ENCODE results near the gene PRCC.
A peak's percentile ranks its signal among the peaks of the same experiment; 100 is the strongest.
"Not testable (repeated sequence)": the region's sequence is repeated elsewhere in the genome, so short reads cannot be mapped to it uniquely, and the experiment has no call there.

The PRCC gene

GRCh38 chr1:156744786-156745419 is 22.4 kb upstream of the PRCC start:
- no peak for DNase-seq

- no peak for DNase-seq
These were observed 21.5 kb upstream of the PRCC start for GRCh38 chr1:156745881-156746280.

DNA sequence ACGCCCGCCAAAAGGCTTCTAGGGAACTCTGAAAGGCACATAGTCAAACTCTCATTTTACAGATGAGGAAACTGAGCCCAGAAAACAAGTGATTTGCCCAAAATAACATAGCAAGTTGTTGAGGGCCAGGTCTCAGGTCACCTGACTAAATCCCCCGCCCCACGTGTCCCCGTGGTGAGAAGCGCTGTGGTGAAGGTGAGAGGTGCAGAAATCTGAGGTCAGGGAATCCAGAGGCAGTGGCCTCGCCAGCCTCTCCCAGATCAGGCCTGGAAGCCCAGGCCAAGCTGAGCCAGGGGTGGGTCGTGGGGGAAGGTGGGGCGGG is 21.0 kb upstream of the PRCC start:
- DNase-seq: no peak

- DNase-seq: peak; percentile 62 to 79
These were observed 20.4 kb upstream of the PRCC start for GRCh38 chr1:156746728-156747631.

DNA sequence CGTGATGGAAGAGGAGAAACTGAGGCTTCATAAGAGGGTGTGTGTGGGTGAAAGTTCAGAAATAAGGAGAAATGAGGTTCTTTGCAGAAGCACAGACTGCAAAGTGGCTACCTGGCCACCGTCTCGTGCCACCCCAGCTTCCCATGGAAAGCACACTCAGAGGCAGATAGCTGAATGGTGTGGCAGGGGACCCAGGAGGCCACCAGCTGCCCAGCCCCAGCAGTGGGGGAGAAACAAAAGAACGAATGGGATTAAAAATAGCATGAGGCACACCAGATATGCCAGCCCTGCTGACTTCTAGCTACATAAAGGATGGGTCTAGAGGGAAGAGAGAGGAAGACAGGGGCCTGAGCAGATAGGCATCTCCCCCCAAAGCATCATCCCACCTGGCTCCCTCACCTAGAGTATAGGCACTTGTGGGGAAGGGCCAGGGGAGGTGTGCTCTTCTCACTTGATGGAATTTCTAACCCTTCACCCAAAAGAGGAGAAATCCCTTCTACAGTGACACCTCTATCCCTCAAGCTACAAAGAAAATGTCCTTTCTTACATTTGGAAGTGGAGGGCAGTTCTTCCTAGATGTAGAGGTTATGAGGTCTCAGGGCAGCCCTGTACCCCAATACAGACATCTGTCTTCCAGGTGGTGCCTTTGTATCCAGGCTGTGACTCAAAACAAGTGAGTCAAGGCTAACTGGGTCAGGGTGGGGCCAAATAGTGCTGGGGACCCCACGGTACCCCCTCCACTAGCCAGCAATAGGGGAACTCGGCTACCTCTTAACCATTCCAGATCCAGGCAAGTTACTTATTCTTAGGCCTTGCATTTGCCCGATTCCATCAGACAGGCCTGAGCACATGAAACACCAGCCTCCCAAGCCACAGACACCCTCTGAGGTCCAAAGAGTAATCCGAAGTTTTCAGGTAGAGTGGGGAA is 19.3 kb upstream of the PRCC start:
- no peak for DNase-seq

GRCh38 chr1:156748670-156749418 is 18.5 kb upstream of the PRCC start:
- DNase-seq: no peak

DNA sequence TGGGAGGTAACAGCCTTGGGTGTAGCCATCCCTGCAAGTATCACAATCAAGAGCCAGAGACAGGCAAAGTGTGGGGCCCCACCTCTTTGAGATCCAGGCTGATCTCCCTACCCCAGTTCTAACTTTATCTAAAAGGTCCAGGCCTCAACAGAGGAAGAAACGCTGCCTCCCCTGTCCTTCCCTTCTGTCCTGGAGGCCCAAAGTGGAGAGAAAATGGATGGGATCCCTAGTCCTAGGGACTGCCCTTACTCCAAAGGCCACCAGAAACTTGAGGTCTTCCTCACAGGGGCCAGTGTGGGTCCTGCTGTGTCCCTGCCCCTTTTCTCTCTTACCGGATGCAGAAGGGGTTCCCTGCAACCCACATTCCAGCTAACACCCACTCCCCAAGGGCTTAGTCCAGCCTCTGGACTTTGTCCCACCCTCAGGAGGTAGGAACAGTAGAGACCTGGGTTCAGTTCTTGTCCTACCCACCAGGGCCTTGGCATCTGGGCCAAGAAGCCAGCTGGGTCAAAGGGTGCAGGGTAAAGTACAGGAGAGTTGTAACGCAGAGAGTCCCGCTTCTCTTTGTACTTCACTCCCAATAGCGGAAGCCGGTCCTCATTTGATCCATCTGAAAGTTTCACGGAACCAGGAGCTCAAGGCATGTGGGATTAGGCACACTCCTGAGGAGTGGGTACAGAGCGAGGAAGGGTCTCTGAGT is 17.8 kb upstream of the PRCC start:
- DNase-seq: no peak

GRCh38 chr1:156750191-156750672 is 17.1 kb upstream of the PRCC start:
- no peak for DNase-seq

- peak in 1 of 2 experiments; percentile 50 for DNase-seq
These were observed 16.5 kb upstream of the PRCC start for GRCh38 chr1:156750711-156751450.

GRCh38 chr1:156751451-156751756 is 15.9 kb upstream of the PRCC start, which contains the start of gene HDGF:
TSS of gene HDGF (minus strand) at chr1:156751675. CDS start at chr1:156751429, 246 bp downstream.
- DNase-seq: no peak

DNA sequence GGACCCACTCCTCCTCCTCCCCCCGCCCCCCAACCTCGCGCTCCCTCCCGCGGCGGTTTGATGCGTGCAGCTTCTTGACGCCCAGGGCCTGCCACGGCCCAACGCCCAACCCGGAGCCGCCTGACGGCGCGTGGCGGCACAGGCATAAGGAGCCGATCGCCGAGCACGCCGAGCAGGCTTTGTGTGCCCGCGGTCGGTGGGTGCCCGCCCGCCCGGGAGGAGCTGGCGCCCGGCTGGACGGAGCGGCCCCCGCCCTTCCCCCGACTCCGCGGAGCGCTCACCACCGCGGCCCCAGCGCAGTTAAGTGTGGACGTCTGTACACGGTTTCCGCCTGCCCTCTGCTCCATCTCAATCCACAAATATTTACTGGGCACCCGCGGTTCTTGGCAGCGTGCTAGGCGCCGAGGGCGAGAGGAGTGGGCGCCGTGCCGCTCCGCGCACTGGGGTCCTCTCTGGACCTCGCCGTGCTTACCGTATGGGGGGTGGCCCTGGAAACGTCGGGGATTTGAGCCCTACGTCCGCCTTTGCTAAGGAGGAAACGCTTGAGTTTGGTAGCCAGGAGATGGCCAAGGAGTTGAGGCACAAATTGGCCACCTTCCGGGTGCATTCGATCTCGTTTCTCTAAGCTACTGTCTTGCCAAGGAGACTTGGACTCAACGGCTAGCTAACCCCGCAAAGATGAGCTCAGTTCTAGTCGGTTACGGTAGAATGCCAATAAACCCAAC is 15.4 kb upstream of the PRCC start:
- peak; percentile 84 to 98 for DNase-seq

GRCh38 chr1:156752843-156753482 is 14.4 kb upstream of the PRCC start:
- DNase-seq: no peak

DNA sequence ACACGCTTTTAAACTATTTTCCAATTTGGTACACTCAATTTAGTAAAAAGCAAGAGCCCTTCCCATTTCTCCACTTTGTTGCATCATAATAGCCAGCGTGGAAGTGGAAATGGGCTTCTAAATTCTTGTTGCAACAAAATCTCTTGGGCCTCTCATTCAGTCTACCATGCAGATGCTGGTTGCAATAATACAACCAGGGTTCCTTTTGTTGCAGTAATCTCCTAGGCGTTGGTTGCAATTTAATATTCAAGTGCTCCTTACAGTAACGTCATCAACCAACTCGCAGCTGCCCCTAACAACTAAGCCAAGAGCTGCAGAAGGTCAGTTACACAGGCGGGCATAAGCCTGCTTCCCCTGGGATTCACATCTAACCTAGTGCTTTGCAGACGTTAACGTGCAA is 13.1 kb upstream of the PRCC start:
- no peak for DNase-seq

DNA sequence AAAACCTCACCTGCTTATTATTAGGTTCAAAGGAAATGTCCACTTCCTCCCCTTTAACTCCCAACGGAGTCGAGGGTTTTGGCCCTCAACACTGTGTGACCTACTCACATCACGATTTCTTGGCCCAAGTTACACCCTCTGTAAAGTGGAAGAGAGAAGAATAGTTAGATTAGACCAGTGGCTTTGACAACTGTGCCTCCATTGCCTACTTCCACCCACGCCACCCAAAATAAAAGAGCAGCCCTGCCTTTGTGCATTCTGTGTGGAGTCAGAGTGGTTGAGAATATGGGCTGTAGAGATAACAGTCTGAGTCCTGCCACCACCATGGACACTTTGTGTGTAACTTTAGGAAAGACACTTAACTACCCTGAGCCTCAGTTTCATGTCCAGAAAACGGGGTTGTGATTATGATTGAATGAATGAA is 11.8 kb upstream of the PRCC start:
- no peak for DNase-seq

DNA sequence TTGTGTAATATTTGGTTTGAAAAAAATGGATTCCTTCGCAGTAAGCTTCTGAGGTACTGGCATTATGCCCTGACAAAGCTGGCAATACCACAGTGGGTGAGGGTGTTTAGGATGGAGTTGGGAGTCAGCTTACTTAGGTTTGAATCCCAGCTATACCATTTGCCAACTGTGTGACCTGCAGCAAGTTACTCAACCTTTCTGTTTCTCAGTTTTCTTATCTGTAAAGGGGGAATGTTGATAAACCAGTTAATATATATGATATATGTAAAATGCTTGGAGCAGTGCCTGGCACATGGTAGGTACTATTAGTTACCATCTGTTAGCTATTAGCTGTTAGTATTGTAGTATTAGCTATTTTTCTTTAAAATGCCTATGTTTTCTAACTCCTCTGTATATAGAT is 11.0 kb upstream of the PRCC start:
- no peak for DNase-seq

- not testable (repeated sequence) for DNase-seq
These were observed 9.6 kb upstream of the PRCC start for GRCh38 chr1:156757572-156758253.

- peak in 1 of 2 experiments; percentile 21 for DNase-seq
These were observed 7.1 kb upstream of the PRCC start for GRCh38 chr1:156760092-156760795.

DNA sequence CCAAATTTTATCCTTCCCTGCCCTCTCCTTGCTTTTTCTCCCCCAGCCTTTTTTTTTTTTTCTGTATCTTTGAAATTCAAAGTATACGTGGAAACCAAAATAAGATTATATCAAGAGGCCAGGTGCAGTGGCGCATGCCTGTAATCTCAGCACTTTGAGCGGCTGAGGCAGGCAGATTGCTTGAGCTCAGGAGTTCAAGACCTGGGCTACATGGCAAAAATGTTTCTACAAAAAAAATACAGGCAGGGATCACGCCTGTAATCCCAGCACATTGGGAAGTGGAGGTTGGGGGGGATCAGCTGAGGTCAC is 6.6 kb upstream of the PRCC start:
- DNase-seq: no peak

- DNase-seq: not testable (repeated sequence)
These were observed 2.2 kb upstream of the PRCC start for GRCh38 chr1:156765136-156765535.
